Stimulated activated CD4-positive, alpha-beta T cell treated with anti-CD3 and anti-CD28 coated beads, Interleukin-1b, Interleukin-23, amount 100 ng/mL, for 4 hours (primary cell): Measurements from ENCODE around the gene CYTIP.

Experiments
- DNase-seq, 2 donors: peaks; one replicate each; pipeline ENCODE4 v3.0.0-alpha.2; 2020; ENCODE audit warnings: low read depth in 2 of 2

CYTIP gene

GRCh38 chr2:157443795-157444640, at the start of gene CYTIP:
CYTIP (minus strand) TSS chr2:157444089; CDS start chr2:157444020, 69 bp downstream.
- no peak for DNase-seq

- peak; percentile 43 to 70 for DNase-seq
Observed at GRCh38 chr2:157492189-157492773, 48.4 kb upstream of the CYTIP start.

GRCh38 chr2:157489983-157490382, 46.1 kb upstream of the CYTIP start:
- no peak for DNase-seq

GRCh38 chr2:157488877-157489276, 45.0 kb upstream of the CYTIP start:
- DNase-seq = no peak

- DNase-seq = no peak
Observed at GRCh38 chr2:157487747-157488146, 43.9 kb upstream of the CYTIP start.

- DNase-seq = no peak
Observed at GRCh38 chr2:157487271-157487610, 43.4 kb upstream of the CYTIP start.

GRCh38 chr2:157486596-157487270, 42.8 kb upstream of the CYTIP start:
- no peak for DNase-seq

GRCh38 chr2:157480182-157480961, 36.5 kb upstream of the CYTIP start:
- no peak for DNase-seq

- DNase-seq = no peak
Observed at GRCh38 chr2:157479081-157480027, 35.5 kb upstream of the CYTIP start.

- no peak for DNase-seq
Observed at GRCh38 chr2:157477919-157478318, 34.0 kb upstream of the CYTIP start.

GRCh38 chr2:157476953-157477709, 33.2 kb upstream of the CYTIP start:
- DNase-seq = no peak

- DNase-seq = no peak
Observed at GRCh38 chr2:157475722-157476390, 32.0 kb upstream of the CYTIP start.

GRCh38 chr2:157473581-157473980, 29.7 kb upstream of the CYTIP start:
- no peak for DNase-seq

GRCh38 chr2:157471078-157471477, 27.2 kb upstream of the CYTIP start:
- no peak for DNase-seq

GRCh38 chr2:157470321-157470720, 26.4 kb upstream of the CYTIP start:
- DNase-seq = no peak

- no peak for DNase-seq
Observed at GRCh38 chr2:157469726-157470125, 25.8 kb upstream of the CYTIP start.

- no peak for DNase-seq
Observed at GRCh38 chr2:157468931-157469708, 25.2 kb upstream of the CYTIP start.

GRCh38 chr2:157466764-157467163, 22.9 kb upstream of the CYTIP start:
- DNase-seq = no peak

GRCh38 chr2:157465554-157465953, 21.7 kb upstream of the CYTIP start:
- DNase-seq = no peak
